Occipital lobe (tissue), 2 donors: ENCODE data around the gene SKOR1. TPM values are rescaled to one million over a fixed set of nuclear protein-coding genes. Genes with fewer than 3 reads are reported as not detected.

Source experiments
- DNase-seq: peaks from one replicate; lab custom pipeline; 2025; lab: John Stamatoyannopoulos, UW
- total RNA-seq: library from RNA; depleted of rRNA; stranded (reverse); fragments of >200 nt; gene quantifications from one replicate; pipeline ENCODE4 v1.2.3, GENCODE V29; 2014

Gene SKOR1
- total RNA-seq, 1 donor from 2014 or later: 0.16 TPM

DNA sequence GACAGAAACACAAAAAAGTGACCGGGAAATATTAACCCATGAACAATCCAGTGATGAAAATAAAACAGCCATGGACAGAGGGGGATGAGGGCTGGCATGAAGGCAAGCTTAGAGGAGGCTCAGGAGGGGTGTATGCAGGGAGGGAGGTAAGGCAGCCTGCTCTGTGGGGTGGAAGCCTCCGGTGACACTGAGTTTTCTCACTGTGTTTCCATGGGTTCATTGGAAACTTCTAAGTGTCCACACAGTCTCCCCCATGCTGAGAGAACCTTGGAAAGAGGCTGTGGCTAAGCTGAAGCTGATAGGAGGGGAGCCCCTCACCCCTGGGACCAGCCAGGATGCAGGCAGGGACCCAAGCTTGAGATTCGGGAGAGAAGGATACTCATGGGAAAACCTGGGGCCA lies 6.8 kb upstream of the SKOR1 start:
- no peak for DNase-seq

DNA sequence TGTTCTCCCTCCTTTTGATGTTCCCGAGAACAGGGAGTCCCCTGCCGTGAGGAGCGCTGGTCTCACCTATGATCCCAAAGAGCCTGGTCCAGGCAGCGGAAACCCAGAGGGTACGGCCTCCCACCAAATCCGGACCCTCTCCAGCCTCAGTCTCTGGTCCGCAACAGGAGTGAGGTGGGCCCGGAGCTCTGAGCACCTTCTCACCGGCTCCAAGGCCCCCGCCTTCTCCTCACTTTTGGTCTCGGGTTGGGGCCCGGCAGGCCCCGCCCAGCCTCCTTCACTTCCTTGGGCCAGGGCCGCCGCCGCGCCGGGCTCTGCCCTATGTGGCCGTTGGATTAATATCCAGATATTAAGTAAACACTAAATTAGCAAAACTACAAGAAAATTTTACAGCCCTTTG lies 5.7 kb upstream of the SKOR1 start:
- DNase-seq: no peak

GRCh38 chr15:67820122-67820991 lies 5.0 kb upstream of the SKOR1 start:
- no peak for DNase-seq

DNA sequence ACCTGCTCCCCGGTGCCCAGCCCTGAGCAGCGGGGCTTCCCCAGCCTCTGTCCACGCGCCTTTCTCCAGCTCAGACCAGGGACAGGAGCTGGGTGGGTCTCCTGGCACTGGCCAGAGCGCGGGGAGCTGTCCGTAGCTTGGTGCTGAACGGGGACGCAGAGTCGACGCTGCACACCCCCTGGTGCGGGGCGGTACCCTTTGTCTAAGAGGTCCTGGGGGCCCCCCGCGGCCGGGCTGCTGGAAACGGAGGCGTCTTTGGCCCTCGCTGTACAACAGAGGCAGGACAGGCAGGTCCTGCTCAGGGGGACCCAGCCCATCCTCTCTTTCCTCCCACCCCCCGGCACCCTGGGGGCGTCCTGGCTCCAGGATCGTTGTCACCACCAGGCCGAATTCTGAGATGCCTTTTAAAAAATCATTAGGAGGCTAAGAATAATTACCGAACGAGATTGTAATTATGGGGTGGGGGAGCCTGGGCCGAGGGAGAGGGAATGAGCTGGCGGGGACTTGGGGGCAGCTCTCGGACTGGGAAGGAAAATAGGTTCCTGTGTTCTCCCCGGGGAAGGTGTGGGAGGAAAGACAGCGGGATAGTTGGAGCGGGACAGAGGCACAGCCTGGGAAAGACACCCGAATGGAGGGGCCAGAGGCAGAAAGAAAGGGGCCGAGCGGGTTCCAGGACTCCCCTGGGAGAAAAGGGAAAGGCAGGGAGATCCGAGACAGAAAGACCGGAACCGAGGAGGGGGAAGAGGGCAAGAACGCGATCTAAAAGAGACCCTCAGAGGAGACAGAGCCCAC lies 4.1 kb upstream of the SKOR1 start:
- DNase-seq: no peak

GRCh38 chr15:67821784-67822440 lies 3.4 kb upstream of the SKOR1 start:
- DNase-seq: no peak

- DNase-seq: no peak
Observed at GRCh38 chr15:67822537-67823313, 2.6 kb upstream of the SKOR1 start.

GRCh38 chr15:67823314-67824196 lies 1.8 kb upstream of the SKOR1 start:
- DNase-seq: no peak

DNA sequence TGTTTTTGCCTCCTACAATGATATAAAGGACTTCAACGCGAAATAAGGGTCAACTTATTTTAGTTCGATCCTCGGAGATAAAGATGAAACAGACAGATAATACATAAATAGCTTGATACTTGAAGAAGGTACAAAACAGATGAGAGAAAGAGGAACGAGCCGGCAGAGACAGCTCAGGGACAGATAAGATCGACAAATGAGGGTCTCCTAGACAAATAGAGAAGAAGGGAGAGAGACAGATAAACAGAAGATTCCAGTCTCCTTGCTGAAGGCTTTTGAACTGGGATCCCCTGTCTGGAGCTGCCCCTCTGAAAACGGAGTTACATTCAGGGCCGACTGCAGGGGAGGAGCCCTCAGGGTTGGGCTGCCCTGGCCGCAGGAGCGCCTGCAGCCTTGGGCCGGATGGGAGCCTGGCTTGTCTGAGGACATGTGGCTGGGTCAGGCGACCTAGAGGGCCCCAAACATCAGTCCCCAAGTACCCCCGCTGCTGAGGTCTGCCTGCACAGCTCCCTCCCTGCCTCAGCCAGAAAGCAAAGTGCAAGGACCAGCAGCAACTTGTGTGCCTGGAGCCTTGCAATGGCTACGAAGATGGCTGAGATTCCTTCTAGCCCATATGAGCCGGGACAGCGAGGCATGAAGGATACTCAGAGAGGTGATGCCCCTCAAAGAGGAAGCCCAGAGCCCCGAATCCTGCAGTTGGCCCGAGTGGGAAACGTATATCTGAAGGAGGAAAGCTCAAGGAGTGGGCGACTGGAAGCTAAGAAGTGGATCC lies 926 bp upstream of the SKOR1 start:
- no peak for DNase-seq

- DNase-seq: no peak
Observed at GRCh38 chr15:67825881-67826716, 790 bp downstream of the SKOR1 start.

DNA sequence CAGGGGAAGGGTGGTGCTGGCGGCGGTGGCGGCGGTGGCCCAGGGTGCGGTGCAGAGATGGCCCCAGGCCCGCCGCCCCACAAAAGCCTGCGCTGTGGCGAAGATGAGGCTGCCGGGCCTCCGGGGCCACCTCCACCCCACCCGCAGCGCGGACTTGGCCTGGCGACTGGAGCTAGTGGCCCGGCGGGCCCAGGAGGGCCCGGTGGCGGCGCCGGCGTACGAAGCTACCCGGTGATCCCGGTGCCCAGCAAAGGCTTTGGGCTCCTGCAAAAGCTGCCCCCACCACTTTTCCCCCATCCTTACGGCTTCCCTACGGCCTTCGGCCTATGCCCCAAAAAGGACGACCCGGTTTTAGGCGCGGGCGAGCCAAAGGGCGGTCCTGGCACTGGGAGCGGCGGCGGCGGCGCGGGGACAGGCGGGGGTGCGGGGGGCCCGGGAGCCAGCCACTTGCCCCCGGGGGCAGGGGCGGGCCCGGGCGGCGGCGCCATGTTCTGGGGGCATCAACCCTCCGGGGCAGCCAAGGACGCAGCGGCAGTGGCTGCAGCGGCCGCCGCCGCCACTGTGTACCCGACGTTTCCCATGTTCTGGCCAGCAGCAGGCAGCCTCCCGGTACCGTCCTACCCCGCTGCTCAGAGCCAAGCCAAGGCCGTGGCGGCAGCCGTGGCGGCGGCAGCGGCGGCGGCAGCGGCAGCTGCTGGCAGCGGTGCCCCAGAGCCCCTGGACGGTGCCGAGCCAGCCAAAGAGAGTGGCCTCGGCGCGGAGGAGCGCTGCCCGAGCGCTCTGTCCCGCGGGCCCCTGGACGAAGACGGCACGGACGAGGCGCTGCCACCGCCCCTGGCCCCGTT lies 1.6 kb downstream of the SKOR1 start:
- DNase-seq: no peak

- DNase-seq: no peak
Observed at GRCh38 chr15:67827562-67828277, 2.4 kb downstream of the SKOR1 start.

DNA sequence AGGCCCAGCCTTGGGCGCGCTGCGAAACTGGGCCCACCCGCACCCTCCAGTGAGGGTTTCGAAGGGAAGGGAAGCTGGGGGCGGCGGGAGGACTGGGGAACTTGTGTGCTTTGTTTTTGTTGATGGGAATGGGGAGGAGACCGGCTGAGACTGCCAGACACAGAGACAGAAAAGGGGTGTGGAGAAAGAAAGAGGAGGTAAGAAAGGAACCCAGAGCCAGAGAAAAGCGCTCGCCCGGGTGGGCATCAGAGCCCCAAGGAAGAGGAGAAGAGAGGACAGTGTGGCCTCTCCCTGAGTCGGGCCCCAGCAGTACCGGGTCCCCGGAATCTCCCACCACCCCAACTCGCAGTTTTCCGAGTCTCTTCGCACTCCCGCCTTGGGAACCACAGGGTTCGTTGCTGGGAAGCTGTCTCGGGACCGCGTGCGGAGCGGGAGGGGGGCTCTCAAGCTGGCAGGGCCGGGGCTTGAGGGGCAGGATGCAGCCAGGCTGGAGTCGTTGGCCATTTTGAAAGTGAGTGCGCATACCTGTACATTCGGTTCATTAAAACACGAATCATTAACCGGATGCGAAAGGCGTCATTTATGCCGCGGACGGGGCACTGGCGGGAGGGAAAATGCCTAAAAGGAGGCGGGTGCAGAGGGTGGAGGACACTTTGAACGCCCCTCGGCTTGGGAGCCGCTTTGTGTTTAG lies 3.1 kb downstream of the SKOR1 start:
- no peak for DNase-seq

DNA sequence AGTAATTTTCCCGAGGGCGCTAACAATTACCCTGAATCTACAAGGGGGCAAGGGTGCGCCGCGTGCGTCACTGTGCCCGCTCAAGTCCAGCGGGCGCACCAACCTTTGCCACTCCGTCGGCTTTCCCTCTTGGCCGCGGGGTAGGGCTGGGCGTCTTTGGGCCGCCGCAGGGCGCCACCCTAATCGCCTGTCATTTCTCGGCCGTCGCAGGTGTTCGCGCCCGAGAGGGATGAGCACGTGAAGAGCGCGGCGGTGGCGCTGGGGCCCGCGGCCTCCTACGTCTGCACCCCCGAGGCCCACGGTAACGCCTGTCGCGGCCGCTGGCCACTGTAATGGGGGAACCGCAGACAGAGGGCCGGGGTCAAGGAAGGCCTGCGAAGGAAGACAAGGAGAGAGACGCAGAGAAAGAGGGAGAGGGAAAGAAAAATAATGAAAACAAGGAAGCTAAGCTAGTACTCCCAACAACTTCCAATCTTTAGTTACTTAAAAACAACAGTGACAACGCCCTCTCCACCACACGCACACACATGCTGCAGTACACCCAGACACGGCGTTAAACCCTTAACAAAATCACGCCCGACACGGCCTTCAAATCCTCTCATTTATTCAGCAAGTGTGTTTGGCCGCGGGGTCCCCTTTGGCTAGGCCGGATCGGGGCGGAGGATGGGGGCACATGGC lies 3.8 kb downstream of the SKOR1 start:
- no peak for DNase-seq

DNA sequence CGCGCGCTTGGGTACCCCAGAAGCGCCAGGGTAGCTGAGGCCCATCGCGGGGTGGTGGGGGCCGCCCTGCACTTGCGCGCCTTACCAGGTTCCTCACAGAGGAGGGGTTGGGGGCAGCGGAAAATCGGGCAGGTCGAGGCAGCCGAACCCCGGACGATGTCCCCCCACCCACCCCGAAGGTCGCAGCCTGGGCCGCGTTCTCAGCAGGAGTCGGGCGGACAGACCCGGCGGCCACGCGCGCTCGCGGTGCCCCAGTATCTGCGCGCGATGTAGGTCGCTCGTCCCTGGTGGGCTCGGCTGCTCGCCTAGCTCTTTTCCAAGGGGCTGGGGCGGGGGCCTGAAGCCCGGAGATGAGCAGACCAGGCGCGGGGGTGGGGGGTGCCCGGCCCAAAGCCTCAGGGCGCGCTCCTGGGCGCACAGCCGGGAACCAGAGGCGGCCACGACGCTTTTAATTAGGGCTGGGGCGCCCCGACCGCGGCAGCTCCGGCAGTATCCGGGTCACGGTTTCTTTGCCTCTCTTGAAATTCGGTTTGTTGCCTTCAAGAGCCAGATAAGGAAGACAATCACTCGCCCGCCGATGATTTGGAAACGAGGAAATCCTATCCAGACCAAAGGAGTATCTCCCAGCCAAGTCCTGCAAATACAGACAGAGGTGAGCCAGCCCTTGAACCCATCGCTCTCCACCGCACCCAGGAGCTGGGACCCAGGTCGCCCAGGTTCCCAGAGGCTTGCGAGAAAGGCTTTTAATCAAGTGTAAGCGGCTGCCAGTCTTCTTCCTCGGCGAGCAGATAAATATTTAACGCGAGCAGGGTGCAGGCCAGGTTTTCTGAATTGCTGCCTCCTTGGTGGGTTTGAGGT lies 4.6 kb downstream of the SKOR1 start:
- DNase-seq: no peak

DNA sequence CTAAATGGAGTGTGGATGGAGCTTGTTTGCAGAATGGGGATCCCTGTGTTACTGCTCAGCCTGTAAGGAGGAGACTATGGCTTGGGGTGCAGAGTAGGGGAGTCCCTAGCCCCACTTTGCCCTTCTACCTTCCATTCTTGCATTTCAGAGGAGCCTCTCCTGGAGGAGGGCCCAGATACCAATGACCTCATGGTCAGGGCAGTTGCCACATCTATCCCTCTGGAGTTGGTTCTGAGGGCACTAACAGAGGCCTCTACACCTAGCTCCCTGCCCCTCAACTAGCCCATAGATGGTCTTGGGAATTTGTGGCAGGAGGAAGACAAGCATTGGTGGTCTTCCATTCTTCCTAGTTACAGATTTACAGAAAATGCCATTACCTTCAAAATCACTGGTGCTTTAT lies 6.1 kb downstream of the SKOR1 start:
- no peak for DNase-seq
